ENCODE measurements around the gene CLEC4F. TPM values are rescaled to one million over a fixed set of nuclear protein-coding genes. Genes with fewer than 3 reads are reported as not detected.

CLEC4F gene
- total and polyA plus RNA-seq, 10 of the 15 experiments (the other 5 are each of a cell fraction or from before 2014, with no cell fraction given) = 0.03 TPM; not detected in 9

GRCh38 chr2:70779491-70779890 lies 40.9 kb downstream of the CLEC4F start:
- peaks cover 0 to 5% of the 10 kb centered on the region in 2 experiments; a peak in 1 of 4 replicates for H3K27me3 ChIP-seq (replicated peaks in 1 of 2; ENCODE audit: control insufficient read depth in 2 of 2, insufficient read depth in 2 of 2, low read length in 1 of 2)
- WGBS (ENCODE audit: insufficient coverage, insufficient replicate concordance, low lambda C conversion rate, missing lambda C conversion rate) = 31% methylated on average over 3 of the region's 3 CpGs
- ChIA-PET CTCF (no interaction called here), SMC1A (ENCODE audit: uncharacterized antibody, unreplicated experiment) (no interaction called here), POLR2A (no interaction called here), RAD21 (ENCODE audit: unreplicated experiment) (no interaction called here)
- no peaks in the 10 kb centered on the region for H3K9me3 ChIP-seq (replicated peaks; ENCODE audit: control insufficient read depth, insufficient read depth, low read length)
- intact Hi-C loops (cut with micrococcal nuclease; ENCODE audit: unreplicated experiment) (no loop called here), in situ Hi-C loops (cut with MboI) (no loop called here)
- no peaks in the 10 kb centered on the region for H3K36me3 ChIP-seq (ENCODE audit: control insufficient read depth in 2 of 2, insufficient read depth in 2 of 2, low read length in 1 of 2)
- H3K79me2 ChIP-seq (ENCODE audit: control insufficient read depth, insufficient read depth, low read length) = no peaks in the 10 kb centered on the region
- BruUV-seq (replicated peaks) = no TSS peak
- H3K4me2 ChIP-seq (ENCODE audit: control insufficient read depth, insufficient read depth) = no peak overlapping the region
- TF ChIP-seq CEBPB (IDR thresholded peaks at IDR 0.05; ENCODE audit: borderline replicate concordance in 1 of 2, low read depth in 2 of 2, low read length in 2 of 2) = no peak
- TF ChIP-seq ESRRA (IDR thresholded peaks at IDR 0.05; ENCODE audit: low read length) = no peak
- no peak for TF ChIP-seq YY1 (IDR thresholded peaks at IDR 0.05; ENCODE audit: low read depth, low read length)
- TF ChIP-seq GATAD2B (conservative IDR thresholded peaks at IDR 0.05; ENCODE audit: low read depth) = no peak
- no peak for TF ChIP-seq ZNF384 (IDR thresholded peaks at IDR 0.05; ENCODE audit: borderline replicate concordance, low read depth, low read length)
- no peak for TF ChIP-seq ZNF217 (IDR thresholded peaks at IDR 0.05)
- no peak for TF ChIP-seq FOXM1 (IDR thresholded peaks at IDR 0.05; ENCODE audit: low read depth, low read length)
- no peak for TF ChIP-seq KDM1A (IDR thresholded peaks at IDR 0.05; ENCODE audit: borderline replicate concordance)
- no peak for TF ChIP-seq TCF7 (IDR thresholded peaks at IDR 0.05; ENCODE audit: borderline replicate concordance)
- no peak for TF ChIP-seq FOS (IDR thresholded peaks at IDR 0.05; ENCODE audit: borderline replicate concordance, extremely low read depth, insufficient read length)
- TF ChIP-seq SMAD1 (IDR thresholded peaks at IDR 0.05; ENCODE audit: low read depth, partially characterized antibody) = no peak
- TF ChIP-seq WRNIP1 (IDR thresholded peaks at IDR 0.05; ENCODE audit: borderline replicate concordance, low read depth, low read length) = no peak
- no peak for TF ChIP-seq IKZF2 (IDR thresholded peaks at IDR 0.05)
- TF ChIP-seq RAD21 (IDR thresholded peaks at IDR 0.05; ENCODE audit: insufficient read depth, low read depth, low read length) = no peak
- no peak for TF ChIP-seq MTA3 (IDR thresholded peaks at IDR 0.05; ENCODE audit: borderline replicate concordance, low read length)
- no peak for TF ChIP-seq NFYA (IDR thresholded peaks at IDR 0.05; ENCODE audit: borderline replicate concordance, low read depth, low read length)
- TF ChIP-seq TARDBP (IDR thresholded peaks at IDR 0.05; ENCODE audit: borderline replicate concordance) = no peak
- no peak for TF ChIP-seq BCL11A (IDR thresholded peaks at IDR 0.05; ENCODE audit: low read depth, low read length)
- no peaks in the 10 kb centered on the region for H4K20me1 ChIP-seq (ENCODE audit: control insufficient read depth, insufficient read depth)
- H3K9ac ChIP-seq (ENCODE audit: control insufficient read depth, insufficient read depth, low read length) = no peak overlapping the region
- no peaks in the 10 kb centered on the region for H3K4me1 ChIP-seq (ENCODE audit: control insufficient read depth, insufficient read depth, low read length)
- FAIRE-seq (no peak), DNase-seq (ENCODE audit: low read depth, low spot score) (no peak), ATAC-seq (no peak)
- H3K4me3 ChIP-seq = no peak overlapping the region
- no peak overlapping the region for H3K27ac ChIP-seq (ENCODE audit: control insufficient read depth, insufficient read depth)
- H2AFZ ChIP-seq (ENCODE audit: control insufficient read depth, low read depth, low read length) = no peak overlapping the region
